Colon (tissue), 2 donors: Measurements from ENCODE around the gene KRTAP4-12.
"Not testable (repeated sequence)": the region's sequence is repeated elsewhere in the genome, so short reads cannot be mapped to it uniquely, and the experiment has no call there.

Experiments used
- FAIRE-seq: peaks from 2 replicates; lab custom pipeline; 2012; peaks lifted over from hg19 to GRCh38; lab: Jason Lieb, UNC
- donor health status: control.
- donor health status: control.

The KRTAP4-12 gene

DNA sequence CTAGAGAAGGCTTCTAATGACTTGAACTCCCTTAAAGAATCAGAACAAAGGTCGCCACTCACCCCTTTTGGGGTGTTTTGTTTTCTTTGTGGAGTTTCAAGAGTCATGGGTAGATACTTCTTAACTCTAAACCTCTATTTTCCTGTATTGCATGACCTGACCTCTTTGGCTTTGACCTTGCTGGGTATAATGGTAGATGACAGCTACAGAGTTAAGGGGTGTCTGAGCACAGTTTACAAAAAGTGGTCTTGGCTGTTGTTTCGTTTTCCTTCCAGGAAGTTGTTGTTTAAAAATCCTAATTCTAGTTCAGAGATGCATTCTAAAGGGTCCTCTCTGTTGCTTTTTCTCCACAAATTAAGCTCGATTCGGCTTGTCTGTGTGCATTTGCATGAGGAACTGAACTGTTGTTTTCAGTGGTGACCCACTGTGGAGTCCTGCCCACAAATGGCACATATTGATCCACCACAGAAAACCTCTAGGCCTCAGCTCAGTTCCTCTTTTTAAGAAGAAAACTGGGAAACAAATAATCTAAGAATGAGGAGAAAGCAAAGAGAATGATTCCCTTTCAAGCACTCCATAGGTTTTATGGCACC lies 35.1 kb downstream of the KRTAP4-12 start:
- not testable (repeated sequence) for FAIRE-seq

DNA sequence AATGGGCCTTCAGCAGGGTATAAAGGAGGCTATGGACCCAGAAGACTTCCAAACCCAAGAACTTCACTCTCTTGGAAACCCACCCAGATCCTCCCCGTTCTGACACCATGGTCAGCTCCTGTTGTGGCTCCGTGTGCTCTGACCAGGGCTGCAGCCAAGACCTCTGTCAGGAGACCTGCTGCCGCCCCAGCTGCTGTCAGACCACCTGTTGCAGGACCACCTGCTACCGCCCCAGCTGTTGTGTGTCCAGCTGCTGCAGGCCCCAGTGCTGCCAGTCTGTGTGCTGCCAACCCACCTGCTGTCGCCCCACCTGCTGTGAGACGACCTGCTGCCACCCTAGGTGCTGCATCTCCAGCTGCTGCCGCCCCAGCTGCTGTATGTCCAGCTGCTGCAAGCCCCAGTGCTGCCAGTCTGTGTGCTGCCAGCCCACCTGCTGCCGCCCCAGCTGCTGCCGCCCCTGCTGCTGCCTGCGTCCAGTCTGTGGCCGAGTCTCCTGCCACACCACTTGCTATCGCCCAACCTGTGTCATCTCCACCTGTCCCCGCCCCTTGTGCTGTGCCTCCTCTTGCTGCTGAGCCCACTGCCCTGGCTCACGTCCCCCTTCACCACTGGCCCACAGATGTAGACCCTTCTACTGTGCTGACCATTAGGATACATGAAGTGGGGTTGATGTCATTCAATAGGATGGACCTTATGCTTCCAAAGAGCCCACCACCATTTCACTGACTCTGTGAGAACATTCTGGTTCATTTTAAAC lies 39.7 kb downstream of the KRTAP4-12 start, which contains the start of gene KRTAP4-7:
TSS of gene KRTAP4-7 (plus strand) at position 51 of the 757 bp plus-strand sequence. CDS start at position 108, 57 bp downstream.
- FAIRE-seq = not testable (repeated sequence)

DNA sequence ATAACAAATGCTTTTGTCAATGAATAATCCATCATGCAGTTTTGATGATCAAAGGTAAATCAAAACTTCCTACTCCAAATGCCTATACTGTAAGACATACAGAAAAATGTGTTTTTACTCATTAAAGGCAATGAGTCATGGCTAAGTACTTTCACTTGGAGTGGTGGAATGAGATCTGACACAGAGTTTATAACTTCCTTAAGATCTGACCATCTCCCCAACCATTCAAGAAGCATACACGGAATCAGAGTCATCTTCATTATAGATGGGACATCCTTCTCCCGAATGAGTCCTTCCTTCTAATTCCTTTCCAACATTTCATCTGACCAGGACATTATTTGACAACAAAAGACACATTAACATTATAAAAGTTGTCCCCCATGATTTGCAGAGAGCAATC lies 40.6 kb downstream of the KRTAP4-12 start:
- FAIRE-seq = not testable (repeated sequence)

DNA sequence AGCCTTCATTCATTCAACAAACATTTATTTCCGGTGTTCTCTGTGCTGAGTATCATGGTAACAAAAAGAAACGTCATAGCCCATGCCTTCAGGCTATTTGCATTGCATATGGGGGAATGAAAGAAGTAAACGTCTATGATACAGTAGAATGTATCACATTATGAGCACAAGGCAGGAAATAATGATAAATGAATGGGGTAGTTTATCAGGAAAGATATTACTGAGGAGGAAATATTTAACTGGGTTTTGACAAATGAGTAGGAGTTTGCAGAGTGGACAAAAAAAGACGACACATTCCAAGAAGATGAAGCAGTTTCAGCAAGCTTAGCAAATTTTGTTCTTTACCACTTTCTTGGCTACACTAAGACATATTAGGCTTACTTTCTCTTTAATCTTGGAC lies 41.4 kb downstream of the KRTAP4-12 start:
- no peak for FAIRE-seq

DNA sequence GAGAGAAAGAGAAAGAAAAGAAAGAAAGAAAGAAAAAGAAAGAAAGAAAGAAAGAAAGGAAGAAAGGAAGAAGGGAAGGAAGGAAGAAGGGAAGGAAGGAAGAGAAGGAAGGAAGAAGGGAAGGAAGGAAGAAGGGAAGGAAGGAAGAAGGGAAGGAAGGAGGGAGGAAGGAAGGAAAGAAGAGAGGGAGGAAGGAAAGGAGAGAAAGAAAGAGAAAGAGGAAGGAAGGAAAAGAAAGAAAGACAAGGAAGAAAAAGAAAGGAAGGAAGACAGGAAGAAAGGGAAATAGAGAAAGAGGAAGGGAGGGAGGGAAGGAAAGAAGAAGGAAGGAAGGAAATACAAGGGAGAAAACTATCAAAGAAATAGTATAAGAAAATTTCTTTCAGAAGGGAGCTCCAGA lies 47.2 kb downstream of the KRTAP4-12 start:
- no peak for FAIRE-seq

DNA sequence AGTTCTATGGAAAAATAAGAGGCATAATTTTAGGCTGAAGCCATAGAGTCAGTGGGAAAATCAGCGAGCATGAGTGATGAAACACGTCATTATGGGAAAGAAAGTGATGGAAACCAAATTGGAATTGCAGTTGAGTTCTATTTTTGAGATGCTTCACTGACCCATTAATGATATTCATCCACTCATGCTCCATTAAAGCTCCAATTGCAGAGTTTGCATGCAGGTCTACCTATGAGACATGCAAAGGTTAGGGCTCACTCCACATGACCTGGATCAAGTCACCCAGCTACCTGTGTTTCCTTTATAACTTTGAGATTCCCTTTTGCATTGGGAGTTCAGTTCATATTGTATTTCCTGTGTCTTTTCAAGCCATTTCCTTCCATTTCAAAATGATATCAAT lies 50.3 kb downstream of the KRTAP4-12 start:
- no peak for FAIRE-seq
